ENCODE measurements around the gene FKBP1A.

The FKBP1A gene

DNA sequence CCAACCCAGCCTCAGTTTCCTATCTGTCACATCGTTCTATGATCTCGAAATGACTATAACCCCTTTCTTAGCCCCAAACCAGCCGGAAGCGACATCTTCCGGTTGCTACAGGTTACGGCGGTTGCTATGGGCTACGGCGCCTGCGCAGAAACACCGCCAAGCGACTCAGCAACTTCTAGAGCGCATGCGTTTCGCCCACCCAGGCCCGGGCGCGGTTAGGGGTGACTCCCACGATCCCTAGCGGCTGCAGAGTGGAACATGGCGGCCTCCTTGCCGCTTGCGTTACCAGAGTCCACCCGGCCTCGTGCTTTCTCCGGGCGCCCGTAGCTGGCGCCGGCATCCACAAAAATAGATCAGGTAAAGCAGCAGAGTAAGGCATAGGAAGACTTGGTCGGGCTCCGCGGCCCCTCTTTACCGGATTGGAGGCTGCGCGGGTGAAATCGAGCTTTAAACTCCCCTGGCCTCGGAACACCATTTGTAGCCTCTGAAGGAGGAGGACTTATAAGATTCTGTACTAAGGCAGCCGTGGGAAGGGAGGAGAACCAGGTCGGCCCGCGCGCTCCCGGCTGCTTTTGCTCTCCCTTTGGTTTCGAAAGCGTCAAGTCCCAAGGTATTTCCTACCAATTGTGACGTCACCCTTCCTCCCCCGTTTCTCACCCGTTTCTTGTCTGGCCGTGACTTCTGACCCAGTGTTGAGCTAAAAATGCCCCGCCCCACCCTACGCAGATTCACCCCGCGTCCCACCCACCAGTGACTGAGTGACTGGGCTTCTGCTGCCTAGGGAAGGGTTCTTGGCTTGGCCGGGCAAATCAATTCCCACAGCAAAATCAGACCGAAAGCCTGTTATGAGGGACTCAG lies 67.5 kb downstream of the FKBP1A start:
- TF ChIP-seq, protein P1, sequence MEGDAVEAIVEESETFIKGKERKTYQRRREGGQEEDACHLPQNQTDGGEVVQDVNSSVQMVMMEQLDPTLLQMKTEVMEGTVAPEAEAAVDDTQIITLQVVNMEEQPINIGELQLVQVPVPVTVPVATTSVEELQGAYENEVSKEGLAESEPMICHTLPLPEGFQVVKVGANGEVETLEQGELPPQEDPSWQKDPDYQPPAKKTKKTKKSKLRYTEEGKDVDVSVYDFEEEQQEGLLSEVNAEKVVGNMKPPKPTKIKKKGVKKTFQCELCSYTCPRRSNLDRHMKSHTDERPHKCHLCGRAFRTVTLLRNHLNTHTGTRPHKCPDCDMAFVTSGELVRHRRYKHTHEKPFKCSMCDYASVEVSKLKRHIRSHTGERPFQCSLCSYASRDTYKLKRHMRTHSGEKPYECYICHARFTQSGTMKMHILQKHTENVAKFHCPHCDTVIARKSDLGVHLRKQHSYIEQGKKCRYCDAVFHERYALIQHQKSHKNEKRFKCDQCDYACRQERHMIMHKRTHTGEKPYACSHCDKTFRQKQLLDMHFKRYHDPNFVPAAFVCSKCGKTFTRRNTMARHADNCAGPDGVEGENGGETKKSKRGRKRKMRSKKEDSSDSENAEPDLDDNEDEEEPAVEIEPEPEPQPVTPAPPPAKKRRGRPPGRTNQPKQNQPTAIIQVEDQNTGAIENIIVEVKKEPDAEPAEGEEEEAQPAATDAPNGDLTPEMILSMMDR (IDR thresholded peaks at IDR 0.05; ENCODE audit: insufficient read depth, low read depth, low read length, missing control alignments): peak; percentile 4
- peak; percentile 99 for DNase-seq (ENCODE audit: low read depth)
- H3K4me3 ChIP-seq (ENCODE audit: low read depth, low read length): peak overlapping the region; percentile 94

DNA sequence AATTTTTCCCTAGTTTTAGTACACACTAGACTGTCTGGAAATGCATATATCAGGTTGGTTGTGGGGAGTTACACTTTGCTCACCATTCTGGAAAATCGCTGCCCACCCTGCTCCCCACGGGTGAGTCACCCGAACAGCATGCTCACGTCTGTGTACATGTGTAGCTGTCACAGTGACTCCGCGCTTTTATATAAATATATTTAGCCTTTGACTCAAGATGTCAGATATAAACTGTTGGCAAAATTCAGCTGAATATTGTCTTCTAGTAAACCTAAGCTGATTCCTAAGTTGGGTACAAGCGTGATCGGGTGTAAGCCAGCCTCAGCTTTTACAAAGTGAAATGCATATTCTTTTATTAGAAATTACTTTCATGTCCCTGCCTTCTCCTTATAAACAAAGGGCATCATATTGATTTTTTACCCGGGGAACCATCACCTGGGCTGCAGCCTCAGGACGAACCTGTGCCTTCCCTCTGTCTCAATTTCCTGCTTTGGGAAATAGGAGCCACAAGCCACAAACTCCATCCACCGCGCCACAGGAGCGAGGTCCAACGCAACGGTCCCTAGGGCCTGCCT lies 68.2 kb downstream of the FKBP1A start:
- peak overlapping the region; percentile 94 for H3K4me3 ChIP-seq (ENCODE audit: low read depth, low read length)
- DNase-seq (ENCODE audit: low read depth): no peak
- TF ChIP-seq, protein P1 (IDR thresholded peaks at IDR 0.05; ENCODE audit: insufficient read depth, low read depth, low read length, missing control alignments): no peak

DNA sequence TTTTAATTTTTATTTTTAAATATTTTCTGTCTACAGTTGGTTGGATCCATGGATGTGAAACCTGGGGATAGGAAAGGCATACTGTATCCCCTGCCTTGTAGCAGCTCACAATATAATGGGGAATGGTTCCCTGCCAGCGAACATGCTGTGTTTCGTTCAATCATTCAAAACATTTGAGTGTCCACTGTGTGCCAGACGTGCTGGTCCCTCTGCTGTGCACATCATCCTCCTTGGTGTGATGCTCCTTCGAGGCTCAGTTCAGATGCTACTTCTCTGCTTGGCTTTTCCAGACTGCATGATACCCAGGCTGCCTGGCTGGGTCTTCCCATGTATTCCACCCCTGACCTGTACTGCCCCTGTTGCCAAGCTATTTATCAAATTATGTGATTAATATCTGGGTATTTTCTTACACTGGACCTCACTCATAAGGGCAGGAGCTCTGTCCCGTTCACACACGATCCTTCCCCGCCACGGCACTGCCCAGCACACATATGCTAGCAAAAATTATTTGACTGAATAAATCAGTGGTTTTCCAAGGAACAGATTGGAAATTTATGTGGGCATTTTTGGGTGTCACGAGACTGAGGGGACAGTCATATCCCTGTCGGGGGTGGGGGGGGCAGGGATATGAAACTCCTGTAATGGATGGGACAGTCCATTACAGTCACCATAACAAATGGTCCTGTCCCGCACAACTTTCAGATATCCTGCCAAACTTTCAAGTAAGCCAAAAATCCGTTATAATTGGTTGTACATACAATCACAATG lies 68.8 kb downstream of the FKBP1A start:
- no peak overlapping the region for H3K4me3 ChIP-seq (ENCODE audit: low read depth, low read length)
- TF ChIP-seq, protein P1 (IDR thresholded peaks at IDR 0.05; ENCODE audit: insufficient read depth, low read depth, low read length, missing control alignments): no peak
- DNase-seq (ENCODE audit: low read depth): no peak

- TF ChIP-seq, protein P1 (IDR thresholded peaks at IDR 0.05; ENCODE audit: insufficient read depth, low read depth, low read length, missing control alignments): no peak
- H3K4me3 ChIP-seq (ENCODE audit: low read depth, low read length): no peak overlapping the region
- no peak for DNase-seq (ENCODE audit: low read depth)
These were observed 69.6 kb downstream of the FKBP1A start for GRCh38 chr20:1323256-1323655.

DNA sequence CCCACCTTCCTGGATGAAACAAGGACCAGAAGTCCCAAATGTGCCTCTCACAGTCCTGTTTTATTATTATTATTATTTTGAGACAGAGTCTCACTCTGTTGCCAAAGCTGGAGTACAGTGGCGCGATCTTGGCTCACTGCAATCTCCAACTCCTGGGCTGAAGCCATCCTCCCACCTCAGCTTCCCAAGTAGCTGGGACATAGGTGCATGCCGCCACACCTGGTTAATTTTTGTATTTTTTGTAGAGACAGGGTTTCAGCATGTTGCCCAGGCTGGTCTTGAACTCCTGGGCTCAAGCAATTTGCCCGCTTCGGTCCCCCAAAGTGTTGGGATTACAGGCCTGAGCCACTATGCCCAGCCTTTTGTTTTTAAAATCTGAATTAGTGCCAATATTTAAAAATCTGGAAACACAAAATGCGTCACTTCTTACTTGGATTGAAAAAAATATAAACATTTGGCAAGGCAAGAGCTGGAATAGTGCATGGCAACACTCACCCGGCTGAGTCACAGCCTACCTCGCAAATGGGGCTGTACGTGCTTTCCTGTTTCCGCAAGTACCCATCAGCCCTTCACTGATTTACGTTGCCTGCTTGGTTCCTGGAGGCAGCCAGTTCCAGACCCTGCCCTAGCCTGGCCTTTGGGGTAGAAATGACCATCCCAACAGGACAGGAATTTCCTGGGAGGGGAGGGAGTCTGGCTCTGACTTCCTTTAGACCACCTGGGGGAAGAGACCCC lies 70.2 kb downstream of the FKBP1A start:
- no peak overlapping the region for H3K4me3 ChIP-seq (ENCODE audit: low read depth, low read length)
- no peak for DNase-seq (ENCODE audit: low read depth)
- TF ChIP-seq, protein P1 (IDR thresholded peaks at IDR 0.05; ENCODE audit: insufficient read depth, low read depth, low read length, missing control alignments): no peak

DNA sequence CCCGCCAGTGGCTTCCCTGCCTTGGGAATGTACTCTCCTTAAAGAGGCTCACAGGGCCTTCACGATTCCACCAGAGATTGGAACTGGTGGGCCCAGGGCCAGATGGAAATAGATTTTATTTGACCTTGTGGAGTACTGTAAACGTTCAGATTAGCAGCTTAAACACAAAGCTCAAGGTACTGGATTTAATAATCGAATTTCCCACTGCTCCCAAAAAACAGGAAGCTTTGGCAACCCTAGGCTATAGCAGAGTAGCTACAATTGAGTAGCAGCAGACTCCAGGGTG lies 71.3 kb downstream of the FKBP1A start:
- no peak for DNase-seq (ENCODE audit: low read depth)
- H3K4me3 ChIP-seq (ENCODE audit: low read depth, low read length): no peak overlapping the region
- TF ChIP-seq, protein P1 (IDR thresholded peaks at IDR 0.05; ENCODE audit: insufficient read depth, low read depth, low read length, missing control alignments): no peak

Data from GM12865 (cell line).